GM12891 (cell line): ENCODE results near the gene BZW2.

ENCODE experiments used
- POLR2A ChIP-seq: IDR thresholded peaks from 2 replicates; pipeline ENCODE4 v1.6.1; 2011; ENCODE audit warnings: low read depth, low read length, control low read depth
- POLR2AphosphoS5 ChIP-seq: IDR thresholded peaks from 2 replicates; pipeline ENCODE4 v1.6.1; 2011; ENCODE audit warnings: low read depth, low read length, control low read depth
- SPI1 ChIP-seq: IDR thresholded peaks from 2 replicates; pipeline ENCODE4 v1.6.1; 2011; ENCODE audit warnings: low read depth, low read length, control low read depth
- TAF1 ChIP-seq: IDR thresholded peaks from 2 replicates; pipeline ENCODE4 v1.6.1; 2011; ENCODE audit warnings: low read depth, low read length, control low read depth

- TF ChIP-seq POLR2AphosphoS5 (no peak), POLR2A (no peak), TAF1 (no peak), SPI1 (no peak)
Measured at GRCh38 chr7:16652240-16652583, 6.2 kb downstream of the BZW2 start.
